Anterior cingulate cortex (tissue), 58 donors: Measurements from ENCODE around the gene RMDN3.
A peak's percentile ranks its signal among the peaks of the same experiment; 100 is the strongest.

Experiments
- DNase-seq, 58 donors: peaks; one replicate each; lab custom pipeline; 2025; lab: John Stamatoyannopoulos, UW

RMDN3 gene

DNA sequence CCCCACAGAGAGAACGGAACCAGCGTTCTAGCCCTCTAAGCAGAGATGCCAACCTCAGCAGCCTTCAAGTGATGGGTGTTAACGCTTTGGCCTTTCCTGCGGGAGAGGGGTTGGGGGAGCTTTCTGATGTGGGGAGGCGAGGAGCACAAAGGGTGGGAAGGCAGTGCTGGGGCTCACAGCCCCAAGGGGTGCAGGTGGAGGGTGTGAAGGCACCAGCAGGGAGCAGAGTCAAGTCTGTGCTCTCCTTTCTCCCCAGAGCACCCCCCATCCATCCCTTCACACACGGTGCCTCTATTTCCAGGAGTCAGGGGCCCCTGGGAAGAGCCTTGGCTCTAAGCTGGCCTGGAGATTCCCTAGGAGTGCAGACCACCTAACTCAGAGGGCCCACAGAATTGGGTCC lies 18.8 kb upstream of the RMDN3 start:
- no peak for DNase-seq

DNA sequence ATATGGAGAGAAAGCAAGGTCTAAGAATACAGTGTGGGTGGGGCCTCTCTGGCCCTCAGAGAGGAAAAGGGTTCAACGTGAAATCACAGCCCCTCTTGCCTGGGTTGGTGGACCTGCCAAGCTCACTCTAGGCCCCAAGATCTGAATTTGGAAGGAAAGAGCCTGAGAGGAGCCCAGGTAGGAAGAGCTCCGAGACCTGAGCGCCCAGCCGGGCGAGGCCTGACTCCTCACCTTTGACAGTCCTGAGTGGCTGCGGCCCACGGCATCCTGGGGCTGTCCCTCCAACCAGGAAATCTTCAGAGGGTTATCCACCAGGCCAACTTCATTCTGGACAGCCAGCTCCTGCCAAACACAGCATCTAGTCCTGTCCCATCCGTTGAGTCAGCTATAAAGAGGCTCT lies 18.4 kb upstream of the RMDN3 start:
- DNase-seq = no peak

- DNase-seq = peak in 8 of 58 donors; percentile 11 to 32 (median 16)
Measured at GRCh38 chr15:40772014-40772413, 17.0 kb upstream of the RMDN3 start.

- DNase-seq = no peak
Measured at GRCh38 chr15:40771242-40771641, 16.2 kb upstream of the RMDN3 start.

DNA sequence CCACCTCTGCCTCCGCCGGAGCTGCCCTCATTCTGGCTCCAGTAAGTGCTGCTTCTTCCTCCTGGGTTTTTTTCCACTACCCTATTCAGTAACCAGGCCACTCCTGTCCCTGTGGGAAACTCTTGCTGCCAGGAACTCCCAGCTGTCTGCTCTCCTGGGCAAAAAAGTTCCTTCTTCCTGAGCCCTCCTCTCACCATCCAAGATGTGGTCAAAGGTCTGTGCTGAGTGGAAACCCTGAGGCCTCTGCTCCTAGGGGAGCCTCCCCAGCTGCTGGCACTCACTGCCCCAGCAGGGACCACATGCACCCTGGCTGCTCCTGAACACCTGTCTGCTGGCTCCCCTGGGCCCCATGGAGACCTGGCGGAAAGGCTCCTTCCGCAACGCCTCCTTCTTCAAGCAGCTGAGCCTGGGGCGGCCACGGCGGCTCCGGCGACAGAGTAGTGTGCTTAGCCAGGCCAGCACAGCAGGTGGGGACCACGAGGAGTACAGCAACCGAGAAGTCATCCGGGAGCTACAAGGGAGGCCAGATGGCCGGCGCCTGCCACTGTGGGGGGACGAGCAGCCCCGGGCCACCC lies 15.2 kb upstream of the RMDN3 start:
- peak in 1 of 58 donors; percentile 38 for DNase-seq

DNA sequence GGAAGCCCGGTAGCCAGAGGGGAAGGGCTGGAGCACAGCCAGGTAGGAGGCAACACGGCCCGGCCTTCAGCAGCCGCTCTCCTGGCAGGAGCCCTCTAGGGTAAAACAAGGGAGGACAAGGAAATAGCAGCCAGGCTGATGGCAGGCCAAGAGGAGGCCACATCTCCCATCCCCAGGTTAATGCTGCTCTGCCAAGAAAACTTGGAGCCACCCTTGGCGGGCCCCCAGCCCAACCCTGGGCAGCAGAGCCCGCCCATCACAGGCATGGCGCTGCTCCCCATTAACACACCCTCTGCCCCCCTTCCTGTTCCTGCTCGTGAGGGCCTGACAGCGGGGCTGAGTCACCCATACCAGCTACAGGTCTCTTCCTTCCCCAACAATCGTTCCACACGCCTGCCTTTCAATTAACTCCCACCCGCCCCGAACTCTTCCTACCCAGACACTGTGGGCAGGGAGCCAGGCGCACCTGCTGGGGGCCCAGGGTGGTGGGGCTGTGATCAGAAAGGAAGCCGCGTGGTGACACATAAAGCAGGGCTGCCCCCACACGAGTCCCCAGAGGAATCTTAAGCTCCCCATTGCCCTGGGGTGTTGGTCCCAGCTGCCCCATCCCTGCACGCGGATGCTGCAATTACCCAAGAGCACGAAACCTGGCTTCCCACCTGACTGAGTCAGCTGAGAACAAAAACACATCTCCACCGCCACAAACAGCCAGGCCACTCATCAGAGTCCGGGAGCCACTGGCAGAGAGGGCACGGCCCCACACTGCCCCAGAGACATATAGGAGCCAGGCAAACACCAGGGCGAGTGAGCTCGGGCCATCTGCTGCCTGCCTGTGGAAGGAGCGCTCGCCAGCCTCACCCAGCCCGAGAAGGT lies 14.5 kb upstream of the RMDN3 start, which contains the start of gene C15orf62:
Gene C15orf62, plus strand, starts transcription at position 707 of the 873 bp plus-strand sequence. CDS start 516 bp downstream, outside the sequence.
- peak in 30 of 58 donors; percentile 12 to 70 (median 39) for DNase-seq

DNA sequence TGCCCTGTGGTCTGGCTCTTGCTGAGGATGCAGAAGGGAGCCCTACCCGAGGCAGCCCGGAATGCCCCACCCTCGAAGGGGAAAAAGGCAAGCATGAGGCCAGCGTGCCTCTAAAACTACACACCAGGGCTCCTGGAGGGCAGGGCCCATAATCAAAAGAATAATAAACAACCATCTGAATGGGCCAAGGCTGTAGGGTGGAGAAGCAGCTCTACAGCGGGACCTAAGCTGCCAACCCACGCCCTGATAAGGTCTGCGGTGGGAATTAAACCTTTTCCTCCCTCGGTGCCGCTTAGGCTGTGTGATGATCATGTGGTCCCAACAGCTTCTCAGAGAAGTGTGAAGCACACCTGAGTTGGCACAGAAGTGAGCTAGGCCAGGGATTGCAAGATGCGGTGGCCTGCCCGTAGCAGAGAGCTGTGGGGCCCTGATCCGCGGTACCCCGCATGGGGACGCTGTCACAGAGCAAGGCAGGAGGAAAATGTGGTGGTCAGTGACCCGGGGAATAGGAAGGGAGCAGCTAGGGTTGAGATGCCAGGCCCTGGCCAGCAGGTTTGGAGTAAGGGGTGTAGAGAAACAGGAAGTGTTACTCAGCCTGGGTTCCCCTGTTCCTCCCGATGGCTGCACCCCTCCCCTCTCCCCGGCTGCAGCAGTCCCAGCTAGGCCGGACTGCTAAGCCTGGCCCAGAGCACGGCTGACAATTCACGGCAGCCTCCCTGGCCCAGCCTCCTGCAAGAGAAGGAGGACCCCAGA lies 13.6 kb upstream of the RMDN3 start:
- no peak for DNase-seq

DNA sequence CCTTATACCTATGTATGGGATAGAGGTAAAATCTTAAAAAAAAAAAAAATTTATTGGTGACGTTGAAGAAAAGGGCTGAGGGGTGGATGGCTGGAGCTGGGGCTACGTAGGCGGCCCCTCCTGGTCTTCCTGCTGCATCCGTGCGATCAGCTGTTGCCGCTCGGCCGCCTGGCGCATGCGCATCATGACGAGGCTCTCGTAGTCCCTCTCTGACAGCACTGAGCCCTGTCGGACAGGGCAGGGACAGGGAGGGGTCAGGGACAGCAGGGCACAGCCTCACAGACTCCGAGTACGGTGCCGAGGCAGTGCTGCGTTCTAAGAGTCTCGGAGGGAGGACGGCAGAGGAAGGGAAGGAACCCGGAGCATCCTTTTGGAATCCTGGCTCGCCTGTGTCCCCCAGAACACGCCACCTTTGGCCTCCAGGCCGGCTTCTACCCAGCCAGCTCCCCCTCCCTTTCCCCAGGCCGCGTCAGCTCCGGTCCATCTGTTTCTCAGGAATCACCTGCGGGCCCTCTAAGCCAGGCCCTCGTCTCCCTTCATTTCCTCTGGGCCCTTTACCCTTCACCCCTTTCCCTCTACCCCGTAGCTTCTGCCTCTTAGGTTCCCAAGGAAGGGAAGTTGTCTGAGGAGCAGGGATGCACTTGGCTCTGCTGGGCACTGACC lies 12.9 kb upstream of the RMDN3 start:
- DNase-seq = no peak

- no peak for DNase-seq
Measured at GRCh38 chr15:40766906-40767837, 12.1 kb upstream of the RMDN3 start.

DNA sequence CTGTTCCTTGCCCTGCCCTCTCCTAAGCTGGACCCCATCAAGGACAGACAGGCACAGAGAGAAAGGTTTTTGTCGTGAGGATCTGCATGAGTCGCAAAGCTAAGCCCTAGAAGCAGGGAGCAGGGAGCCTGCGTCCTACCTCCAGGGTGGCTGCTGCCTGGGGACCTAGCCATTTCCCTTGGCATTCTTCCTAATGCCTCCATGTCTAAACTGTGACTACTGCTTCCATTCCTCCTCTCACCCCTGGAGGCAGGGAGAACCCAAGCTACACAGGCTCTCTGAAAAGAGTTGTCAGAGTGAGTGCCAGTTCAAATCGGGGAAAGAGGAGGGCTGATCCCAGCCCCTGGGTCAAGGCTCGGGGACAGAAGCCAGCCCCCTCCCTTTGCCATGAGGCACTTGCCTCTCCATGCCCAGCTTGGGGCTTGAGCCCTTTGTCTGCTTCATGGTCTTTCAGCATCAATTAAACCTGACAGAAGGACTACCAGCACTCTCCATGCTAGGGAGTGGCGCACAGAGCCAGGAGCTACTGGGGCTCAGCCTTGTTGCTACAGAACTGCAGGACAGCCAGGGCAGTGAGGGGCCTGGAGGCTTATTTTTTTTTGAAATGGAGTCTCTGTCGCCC lies 11.3 kb upstream of the RMDN3 start:
- DNase-seq = peak in 1 of 58 donors; percentile 36

GRCh38 chr15:40764629-40765103 lies 9.6 kb upstream of the RMDN3 start:
- DNase-seq = peak in 1 of 58 donors; percentile 25

DNA sequence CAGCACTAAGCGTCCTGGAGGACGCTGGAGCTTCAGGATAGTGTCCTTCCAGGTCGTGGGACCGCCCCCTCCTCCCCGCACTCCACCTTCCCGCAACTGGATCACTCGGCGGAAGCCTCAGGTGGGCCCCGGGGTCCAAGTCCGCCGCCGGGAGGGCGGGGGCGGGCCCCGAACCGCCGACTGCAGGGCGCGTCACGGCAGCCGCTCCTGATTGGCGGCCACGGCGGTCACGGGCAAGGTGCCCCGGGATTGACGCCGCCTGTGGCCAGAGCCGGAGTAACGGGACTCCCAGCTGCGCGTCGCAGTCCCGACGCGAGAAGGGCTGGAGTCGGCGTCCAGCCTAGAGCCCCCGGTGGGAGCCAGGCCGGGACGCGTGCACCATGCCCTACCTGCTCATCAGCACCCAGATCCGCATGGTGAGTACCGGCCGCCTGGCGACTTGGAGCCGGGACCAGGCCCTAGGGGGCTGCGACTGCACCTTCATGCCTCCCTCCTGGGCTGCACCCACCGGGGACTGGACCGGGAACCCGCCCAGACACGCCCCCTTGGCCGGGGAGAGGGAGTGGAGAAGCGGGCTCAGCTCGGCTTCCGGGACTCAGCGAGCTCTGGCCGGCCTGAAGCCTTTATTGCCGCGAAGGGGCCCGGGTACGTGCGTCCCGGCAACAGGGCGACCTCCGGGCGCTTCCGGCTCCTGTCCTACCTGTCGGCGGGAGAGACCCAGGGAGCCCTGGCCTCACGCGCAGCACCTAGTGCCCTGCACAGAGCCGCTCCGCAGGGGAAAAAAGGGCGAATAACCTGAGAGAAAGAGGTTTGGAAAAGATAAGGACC lies 9.0 kb upstream of the RMDN3 start, which contains the start of gene GCHFR:
Gene GCHFR, plus strand, starts transcription at position 268 of the 828 bp plus-strand sequence. Its CDS starts 113 bp downstream, at position 381.
- peak in 39 of 58 donors; percentile 13 to 70 (median 44) for DNase-seq

- peak in 11 of 58 donors; percentile 9 to 67 (median 31) for DNase-seq
Measured at GRCh38 chr15:40762919-40763800, 8.1 kb upstream of the RMDN3 start.

- DNase-seq = no peak
Measured at GRCh38 chr15:40759961-40760360, 4.9 kb upstream of the RMDN3 start.

DNA sequence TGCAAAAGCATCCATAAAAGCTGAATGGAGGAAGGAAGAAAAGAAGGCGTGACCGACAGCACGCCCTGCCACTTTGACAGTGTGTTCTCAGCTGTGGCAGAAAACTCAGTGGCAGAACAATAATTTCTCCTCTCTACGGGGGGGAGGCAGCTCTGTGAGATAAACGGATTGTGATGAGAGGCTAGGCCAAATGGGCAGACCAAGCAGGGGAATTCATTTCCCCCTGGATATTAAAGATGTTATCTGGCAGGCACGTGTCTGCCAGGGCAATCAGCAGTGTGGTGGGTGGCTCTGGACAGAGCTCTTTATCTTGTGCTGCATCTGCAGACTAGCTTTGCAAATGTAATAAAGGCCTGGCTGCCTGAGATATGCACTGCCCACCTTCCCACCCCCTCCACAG lies 1.9 kb upstream of the RMDN3 start:
- DNase-seq = no peak

- DNase-seq = no peak
Measured at GRCh38 chr15:40755812-40756208, 756 bp upstream of the RMDN3 start.

- peak in 3 of 58 donors; percentile 18 to 59 (median 24) for DNase-seq
Measured at GRCh38 chr15:40754574-40754882, 526 bp downstream of the RMDN3 start.
